PFSK-1 (cell line): Measurements from ENCODE around the gene EML2.

Experiments
- POLR2AphosphoS5 ChIP-seq: IDR thresholded peaks from 2 replicates; pipeline ENCODE4 v1.6.1; 2012; ENCODE audit warnings: low read depth, mild to moderate bottlenecking, control low read depth, low read length, moderate library complexity
- SIN3A ChIP-seq: IDR thresholded peaks from 2 replicates; pipeline ENCODE4 v1.6.1; 2012; ENCODE audit warnings: mild to moderate bottlenecking, low read length, moderate library complexity, borderline replicate concordance; ENCODE audit not compliant: insufficient read depth
- TAF1 ChIP-seq: IDR thresholded peaks from 2 replicates; pipeline ENCODE4 v1.6.1; 2012; ENCODE audit warnings: low read length, control low read depth, borderline replicate concordance; ENCODE audit not compliant: insufficient read depth

DNA sequence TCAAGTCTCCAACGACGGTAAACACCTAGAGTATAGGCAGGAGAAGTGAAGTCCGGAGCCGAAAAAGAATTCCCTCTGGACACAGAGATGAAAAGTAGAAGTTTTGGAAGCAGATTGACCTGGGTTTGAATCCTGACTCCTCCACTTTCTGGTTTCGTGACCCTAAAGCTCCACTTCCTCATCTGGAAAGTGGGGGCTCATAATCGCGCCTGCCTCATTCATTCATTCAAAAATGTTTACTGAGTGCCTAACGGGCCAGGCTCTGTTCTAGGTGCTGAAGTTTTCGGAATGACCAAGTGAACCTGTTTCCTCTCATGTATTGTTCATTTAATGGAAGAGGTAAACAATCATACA lies 7.1 kb upstream of the EML2 start:
- no peak for TF ChIP-seq SIN3A
- TF ChIP-seq TAF1: no peak
- no peak for TF ChIP-seq POLR2AphosphoS5
